ENCODE results near the gene TGIF2LX. TPM values are rescaled to one million over a fixed set of nuclear protein-coding genes. Genes with fewer than 3 reads are reported as not detected.

Gene TGIF2LX
- total RNA-seq (2014; rRNA removed; shearing (Covaris generic)) = not detected in 2 replicates

DNA sequence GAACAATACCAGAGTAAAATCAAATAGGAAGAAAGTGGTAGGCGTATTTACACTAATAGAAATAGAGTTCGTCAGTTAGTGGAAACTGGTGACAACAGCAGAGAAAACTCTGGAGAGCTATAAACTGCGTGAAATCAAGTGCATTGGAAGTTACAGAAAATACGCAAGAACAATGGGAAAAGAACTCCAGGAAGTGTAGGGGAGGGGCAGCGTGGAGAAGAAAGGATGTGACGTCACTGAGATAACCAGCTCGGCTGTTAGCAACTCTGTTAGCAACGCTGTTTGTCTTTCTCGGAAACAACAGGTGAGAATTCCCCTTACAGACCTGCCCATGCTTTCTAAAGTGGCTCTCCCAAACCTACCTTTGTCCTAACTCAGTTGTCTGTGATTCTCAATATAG is at the start of gene TGIF2LX:
TSS of gene TGIF2LX (plus strand) at position 244 of the 400 bp plus-strand sequence. CDS start 178 bp downstream, outside the sequence.

